A549 (cell line): ENCODE results near the gene NSUN3. TPM values are rescaled to one million over a fixed set of nuclear protein-coding genes. Genes with fewer than 3 reads are reported as not detected.

ENCODE experiments used
- ATAC-seq, 2 experiments: fragments of 200-7000 bp in 1 of 2; fragments of >200 bp in 1 of 2; cut with Nextera tagmentation in 1 of 2; cut with Tn5 transposase in 1 of 2; 3 replicates each; pipeline versions ENCODE4 v1.8.0 to v1.9.1; 2018 to 2020; ENCODE audit warnings: mild to moderate bottlenecking in 1 of 2, moderate library complexity in 1 of 2
- CTCF ChIA-PET: fragments of 300-600 bp; sonication (Branson Sonifier 250); formaldehyde crosslinking; extraction: SDS; loops from one replicate; lab custom pipeline; 2021; ENCODE audit warnings: antibody characterized with exemption, inconsistent platforms; lab: Yijun Ruan, JAX
- POLR2A ChIA-PET: fragments of 350-600 bp; formaldehyde crosslinking; extraction: SDS; loops from one replicate; lab custom pipeline; 2021; ENCODE audit warnings: antibody characterized with exemption, inconsistent platforms; lab: Yijun Ruan, JAX
- DNase-seq, 2 experiments: peaks; one replicate each; pipeline versions ENCODE4 v3.0.0 to v3.0.0-alpha.2; 2011 to 2016; ENCODE audit warnings: low read depth in 1 of 2, low spot score in 1 of 2
- FAIRE-seq: peaks from 2 replicates; lab custom pipeline; 2011; peaks lifted over from hg19 to GRCh38; lab: Jason Lieb, UNC
- H3K27ac ChIP-seq, 2 experiments: fragments of >200 bp; sonication (Bioruptor Twin); formaldehyde crosslinking; 3 replicates each; pipeline ENCODE4 v1.5.1; 2016 to 2017
- H3K4me1 ChIP-seq: fragments of >200 bp; sonication (Bioruptor Twin); formaldehyde crosslinking; 3 replicates; pipeline ENCODE4 v1.6.1; 2016
- H3K4me2 ChIP-seq: fragments of >200 bp; sonication (Bioruptor Twin); formaldehyde crosslinking; 3 replicates; pipeline ENCODE4 v1.6.1; 2016
- H3K4me3 ChIP-seq: fragments of >200 bp; sonication (Bioruptor Twin); formaldehyde crosslinking; 3 replicates; pipeline ENCODE4 v1.5.1; 2016
- H3K9me3 ChIP-seq: fragments of >200 bp; sonication (Bioruptor Twin); formaldehyde crosslinking; 3 replicates; pipeline ENCODE4 v1.6.1; 2016
- BCL3 ChIP-seq: fragments of >200 bp; sonication (Bioruptor Twin); formaldehyde crosslinking; IDR thresholded peaks from 3 replicates; pipeline ENCODE4 v1.6.1; 2016
- CEBPB ChIP-seq, 2 experiments: fragments of >200 bp in 1 of 2; sonication (Bioruptor Twin) in 1 of 2; formaldehyde crosslinking in 1 of 2; IDR thresholded peaks; 2 replicates each; pipeline ENCODE4 v1.6.1; 2012 to 2016
- CHD2 ChIP-seq: fragments of 150-350 bp; IDR thresholded peaks from 2 replicates; pipeline ENCODE4 v1.6.1; 2014; ENCODE audit warnings: low read length; ENCODE audit not compliant: partially characterized antibody
- CHD4 ChIP-seq: fragments of 200-600 bp; sonication (generic); IDR thresholded peaks from 2 replicates; pipeline ENCODE4 v1.6.1; 2016; ENCODE audit warnings: antibody characterized with exemption, mild to moderate bottlenecking, borderline replicate concordance
- EHMT2 ChIP-seq: fragments of 200-600 bp; sonication (generic); IDR thresholded peaks from 2 replicates; pipeline ENCODE4 v1.6.1; 2016; ENCODE audit warnings: antibody characterized with exemption, low read depth, mild to moderate bottlenecking, moderate library complexity
- KDM5A ChIP-seq: fragments of 200-600 bp; sonication (generic); IDR thresholded peaks from 2 replicates; pipeline ENCODE4 v1.6.1; 2016; ENCODE audit warnings: antibody characterized with exemption, mild to moderate bottlenecking
- MYC ChIP-seq: IDR thresholded peaks from 2 replicates; pipeline ENCODE4 v1.6.1; 2012; ENCODE audit warnings: mild to moderate bottlenecking, inconsistent platforms, low read length, improper control_type of control experiment, borderline replicate concordance
- NPAS2 ChIP-seq: fragments of 250-450 bp; sonication (Bioruptor Pico); IDR thresholded peaks from 2 replicates; pipeline ENCODE4 v1.8.0; 2022; ENCODE audit warnings: mild to moderate bottlenecking, moderate library complexity, borderline replicate concordance
- POLR2A ChIP-seq: IDR thresholded peaks from 2 replicates; pipeline ENCODE4 v1.6.1; 2012; ENCODE audit warnings: mild to moderate bottlenecking, low read length
- POLR2AphosphoS2 ChIP-seq: conservative IDR thresholded peaks from 2 replicates; pipeline ENCODE4 v1.6.1; 2012; ENCODE audit warnings: low read length, improper control_type of control experiment, inconsistent platforms
- REST ChIP-seq: fragments of 200-600 bp; sonication (generic); IDR thresholded peaks from 2 replicates; pipeline ENCODE4 v1.6.1; 2016; ENCODE audit warnings: antibody characterized with exemption, mild to moderate bottlenecking, moderate library complexity
- RNF2 ChIP-seq: fragments of 200-600 bp; sonication (generic); IDR thresholded peaks from 2 replicates; pipeline ENCODE4 v1.6.1; 2016; ENCODE audit warnings: low read depth, mild to moderate bottlenecking, antibody characterized with exemption, moderate library complexity, borderline replicate concordance
- SREBF2 ChIP-seq: fragments of 450-650 bp; IDR thresholded peaks from 2 replicates; pipeline ENCODE4 v1.6.1; 2014; ENCODE audit warnings: mild to moderate bottlenecking, moderate library complexity
- TFCP2L1 ChIP-seq: fragments of 250-450 bp; sonication (Bioruptor Pico); IDR thresholded peaks from 2 replicates; pipeline ENCODE4 v1.5.0; 2021; ENCODE audit warnings: mild to moderate bottlenecking
- TP53 ChIP-seq: fragments of 250-450 bp; sonication (Bioruptor Pico); IDR thresholded peaks from 2 replicates; pipeline ENCODE4 v1.5.0; 2021; ENCODE audit warnings: mild to moderate bottlenecking, moderate library complexity
- ZFP36 ChIP-seq: fragments of 450-650 bp; IDR thresholded peaks from 2 replicates; pipeline ENCODE4 v1.6.1; 2014; ENCODE audit warnings: borderline replicate concordance; ENCODE audit not compliant: partially characterized antibody
- WGBS: methylation state at CpG from one replicate; pipeline ENCODE4 v1.1.6; 2017; ENCODE audit errors: missing lambda C conversion rate; 5-methylcytosine and 5-hydroxymethylcytosine counted together
- polyA plus RNA-seq, 4 experiments: library from polyadenylated mRNA; depleted of rRNA in 3 of 4; stranded (reverse); fragments of >200 nt; fragmentation: RNase III in 1 of 4; extraction: RNeasy Plus Mini Kit Qiagen cat#74134 plus additional on column Dnase treatment in 1 of 4; gene quantifications; 2 replicates in 3 of 4; 3 replicates in 1 of 4; pipeline ENCODE4 v1.2.3, GENCODE V29; 2011 to 2017
- TF ChIP-seq, protein P1 (sequence below): IDR thresholded peaks from 2 replicates; pipeline ENCODE4 v1.6.1; 2012
- TF ChIP-seq, protein P2 (sequence below): fragments of >200 bp; sonication (Bioruptor Twin); formaldehyde crosslinking; IDR thresholded peaks from 3 replicates; pipeline ENCODE4 v1.5.1; 2016
- TF ChIP-seq, protein P3 (sequence below): IDR thresholded peaks from 2 replicates; pipeline ENCODE4 v1.6.1; 2012; ENCODE audit warnings: low read depth, borderline replicate concordance

NSUN3 gene
- polyA plus RNA-seq, 2 of the 4 experiments (the other 2 are of a cell fraction): 8.6 to 13.5 TPM

DNA sequence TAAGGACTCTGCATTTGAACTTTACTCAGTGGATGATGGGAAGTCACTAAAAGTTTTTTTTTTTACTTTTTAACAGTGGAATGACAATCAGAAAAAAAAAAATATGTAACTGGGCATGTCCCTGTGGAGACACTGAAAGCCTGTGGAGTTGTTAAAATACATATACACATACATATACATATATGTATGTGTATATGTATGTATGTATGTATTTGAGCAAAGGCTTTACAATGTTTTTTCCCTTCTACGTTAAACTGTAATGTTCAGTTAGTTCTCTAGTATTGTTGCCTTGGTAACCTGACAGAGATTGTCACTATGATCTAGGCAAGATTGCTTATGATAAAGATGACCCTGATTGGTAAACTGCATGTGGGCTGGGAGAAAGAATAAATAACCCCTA, 30.3 kb downstream of the NSUN3 start:
- TF ChIP-seq, protein P1, sequence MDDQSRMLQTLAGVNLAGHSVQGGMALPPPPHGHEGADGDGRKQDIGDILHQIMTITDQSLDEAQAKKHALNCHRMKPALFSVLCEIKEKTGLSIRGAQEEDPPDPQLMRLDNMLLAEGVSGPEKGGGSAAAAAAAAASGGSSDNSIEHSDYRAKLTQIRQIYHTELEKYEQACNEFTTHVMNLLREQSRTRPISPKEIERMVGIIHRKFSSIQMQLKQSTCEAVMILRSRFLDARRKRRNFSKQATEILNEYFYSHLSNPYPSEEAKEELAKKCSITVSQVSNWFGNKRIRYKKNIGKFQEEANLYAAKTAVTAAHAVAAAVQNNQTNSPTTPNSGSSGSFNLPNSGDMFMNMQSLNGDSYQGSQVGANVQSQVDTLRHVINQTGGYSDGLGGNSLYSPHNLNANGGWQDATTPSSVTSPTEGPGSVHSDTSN: no peak
- TF ChIP-seq BCL3 (no peak), CHD4 (no peak)
- WGBS: 87% methylated on average over 1 of the region's 1 CpG
- no peak for FAIRE-seq
- ATAC-seq: no peak
- ChIA-PET POLR2A (no interaction called here), CTCF (no interaction called here)
- H3K9me3 ChIP-seq: no peaks in the 10 kb centered on the region
- H3K4me2 ChIP-seq: no peak overlapping the region
- no peak for DNase-seq
- H3K27ac ChIP-seq: no peak overlapping the region
- H3K4me1 ChIP-seq: no peaks in the 10 kb centered on the region
- H3K4me3 ChIP-seq: no peak overlapping the region

DNA sequence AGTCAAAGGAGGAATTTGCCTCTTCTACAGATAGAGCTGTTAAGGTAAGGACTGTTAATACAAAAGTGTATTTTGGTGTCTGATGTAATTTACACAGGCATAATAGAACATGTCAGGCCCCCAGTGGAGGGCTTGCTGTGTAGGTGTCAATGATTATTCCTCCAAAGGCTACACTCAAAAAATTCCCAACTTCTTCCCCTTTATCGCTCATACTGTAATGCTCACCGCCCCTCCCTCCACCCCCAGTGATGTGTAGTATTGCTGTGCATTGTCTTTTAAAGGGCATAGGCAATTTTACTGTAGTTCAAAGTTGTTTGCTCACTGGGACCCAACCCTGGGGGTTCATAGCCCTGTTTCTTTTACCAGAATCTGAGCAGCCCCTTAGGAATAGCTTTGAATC, 32.2 kb downstream of the NSUN3 start:
- 90% methylated on average over 2 of the region's 2 CpGs for WGBS
- FAIRE-seq: no peak
- ChIA-PET CTCF (no interaction called here), POLR2A (no interaction called here)
- H3K4me2 ChIP-seq: no peak overlapping the region
- H3K9me3 ChIP-seq: no peaks in the 10 kb centered on the region
- ATAC-seq: no peak
- H3K27ac ChIP-seq: no peak overlapping the region
- no peaks in the 10 kb centered on the region for H3K4me1 ChIP-seq
- no peak overlapping the region for H3K4me3 ChIP-seq
- no peak for TF ChIP-seq POLR2A
- TF ChIP-seq CEBPB (IDR thresholded peaks at IDR 0.05): no peak
- TF ChIP-seq, protein P2, sequence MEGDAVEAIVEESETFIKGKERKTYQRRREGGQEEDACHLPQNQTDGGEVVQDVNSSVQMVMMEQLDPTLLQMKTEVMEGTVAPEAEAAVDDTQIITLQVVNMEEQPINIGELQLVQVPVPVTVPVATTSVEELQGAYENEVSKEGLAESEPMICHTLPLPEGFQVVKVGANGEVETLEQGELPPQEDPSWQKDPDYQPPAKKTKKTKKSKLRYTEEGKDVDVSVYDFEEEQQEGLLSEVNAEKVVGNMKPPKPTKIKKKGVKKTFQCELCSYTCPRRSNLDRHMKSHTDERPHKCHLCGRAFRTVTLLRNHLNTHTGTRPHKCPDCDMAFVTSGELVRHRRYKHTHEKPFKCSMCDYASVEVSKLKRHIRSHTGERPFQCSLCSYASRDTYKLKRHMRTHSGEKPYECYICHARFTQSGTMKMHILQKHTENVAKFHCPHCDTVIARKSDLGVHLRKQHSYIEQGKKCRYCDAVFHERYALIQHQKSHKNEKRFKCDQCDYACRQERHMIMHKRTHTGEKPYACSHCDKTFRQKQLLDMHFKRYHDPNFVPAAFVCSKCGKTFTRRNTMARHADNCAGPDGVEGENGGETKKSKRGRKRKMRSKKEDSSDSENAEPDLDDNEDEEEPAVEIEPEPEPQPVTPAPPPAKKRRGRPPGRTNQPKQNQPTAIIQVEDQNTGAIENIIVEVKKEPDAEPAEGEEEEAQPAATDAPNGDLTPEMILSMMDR: no peak
- no peak for TF ChIP-seq CHD2
- TF ChIP-seq KDM5A: no peak
- no peak for TF ChIP-seq ZFP36
- no peak for TF ChIP-seq TFCP2L1 (CRISPR knock-in tag)
- no peak for TF ChIP-seq EHMT2
- TF ChIP-seq CHD4: no peak
- TF ChIP-seq TP53 (CRISPR knock-in tag): no peak
- no peak for TF ChIP-seq RNF2
- TF ChIP-seq, protein P3, sequence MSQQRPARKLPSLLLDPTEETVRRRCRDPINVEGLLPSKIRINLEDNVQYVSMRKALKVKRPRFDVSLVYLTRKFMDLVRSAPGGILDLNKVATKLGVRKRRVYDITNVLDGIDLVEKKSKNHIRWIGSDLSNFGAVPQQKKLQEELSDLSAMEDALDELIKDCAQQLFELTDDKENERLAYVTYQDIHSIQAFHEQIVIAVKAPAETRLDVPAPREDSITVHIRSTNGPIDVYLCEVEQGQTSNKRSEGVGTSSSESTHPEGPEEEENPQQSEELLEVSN: no peak
- TF ChIP-seq POLR2AphosphoS2: no peak
- TF ChIP-seq SREBF2: no peak
- no peak for TF ChIP-seq MYC
- no peak for TF ChIP-seq NPAS2
- no peak for TF ChIP-seq REST
- DNase-seq: no peak
